Keratinocyte (primary cell): ENCODE results near the gene DNAJB6.

ENCODE experiments used
- EZH2 ChIP-seq: IDR thresholded peaks from one replicate; pipeline ENCODE4 v1.6.1; 2012; ENCODE audit warnings: inconsistent platforms, mild to moderate bottlenecking, low read length, moderate library complexity
- TF ChIP-seq, protein P1 (sequence below), 3 experiments: IDR thresholded peaks in 1 of 3; conservative IDR thresholded peaks in 1 of 3; optimal IDR thresholded peaks in 1 of 3; 2 replicates in 2 of 3; 3 replicates in 1 of 3; pipeline versions ENCODE3 to v1.5.1; 2011; ENCODE audit warnings: low read length in 3 of 3, mild to moderate bottlenecking in 3 of 3, moderate library complexity in 2 of 3, control low read depth in 1 of 3, inconsistent platforms in 1 of 3; ENCODE audit not compliant: insufficient read depth in 2 of 3; ENCODE audit errors: extremely low read depth in 1 of 3

DNA sequence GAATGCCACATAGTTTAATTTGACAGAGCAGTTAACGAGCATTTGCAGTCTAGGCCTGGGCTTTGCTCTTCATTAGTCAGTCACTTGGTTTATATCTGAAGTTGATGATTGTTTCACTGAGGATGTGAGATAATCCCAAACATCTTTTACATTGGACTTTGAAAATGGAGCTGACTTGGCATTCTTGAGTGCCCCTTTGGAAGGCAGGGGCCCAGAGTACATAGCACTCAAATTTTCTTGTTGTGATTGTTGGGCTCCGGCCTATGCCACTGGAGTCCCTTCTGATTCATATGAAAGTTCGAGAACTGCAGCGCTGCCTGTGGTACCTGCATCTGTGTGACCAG is 21.9 kb downstream of the DNAJB6 start:
- TF ChIP-seq, protein P1, sequence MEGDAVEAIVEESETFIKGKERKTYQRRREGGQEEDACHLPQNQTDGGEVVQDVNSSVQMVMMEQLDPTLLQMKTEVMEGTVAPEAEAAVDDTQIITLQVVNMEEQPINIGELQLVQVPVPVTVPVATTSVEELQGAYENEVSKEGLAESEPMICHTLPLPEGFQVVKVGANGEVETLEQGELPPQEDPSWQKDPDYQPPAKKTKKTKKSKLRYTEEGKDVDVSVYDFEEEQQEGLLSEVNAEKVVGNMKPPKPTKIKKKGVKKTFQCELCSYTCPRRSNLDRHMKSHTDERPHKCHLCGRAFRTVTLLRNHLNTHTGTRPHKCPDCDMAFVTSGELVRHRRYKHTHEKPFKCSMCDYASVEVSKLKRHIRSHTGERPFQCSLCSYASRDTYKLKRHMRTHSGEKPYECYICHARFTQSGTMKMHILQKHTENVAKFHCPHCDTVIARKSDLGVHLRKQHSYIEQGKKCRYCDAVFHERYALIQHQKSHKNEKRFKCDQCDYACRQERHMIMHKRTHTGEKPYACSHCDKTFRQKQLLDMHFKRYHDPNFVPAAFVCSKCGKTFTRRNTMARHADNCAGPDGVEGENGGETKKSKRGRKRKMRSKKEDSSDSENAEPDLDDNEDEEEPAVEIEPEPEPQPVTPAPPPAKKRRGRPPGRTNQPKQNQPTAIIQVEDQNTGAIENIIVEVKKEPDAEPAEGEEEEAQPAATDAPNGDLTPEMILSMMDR (optimal IDR thresholded peaks at IDR 0.05 in 1 of 3, IDR thresholded peaks at IDR 0.05 in 1 of 3, conservative IDR thresholded peaks at IDR 0.05 in 1 of 3; ENCODE audit: extremely low read depth in 1 of 3, insufficient read depth in 2 of 3, low read length in 3 of 3): no peak
- no peak for TF ChIP-seq EZH2
